Measurements from ENCODE around the gene STK17B. TPM values are rescaled to one million over a fixed set of nuclear protein-coding genes. Genes with fewer than 3 reads are reported as not detected.

The STK17B gene
- total RNA-seq, 2 experiments from 2014 or later: 329 to 403 TPM

DNA sequence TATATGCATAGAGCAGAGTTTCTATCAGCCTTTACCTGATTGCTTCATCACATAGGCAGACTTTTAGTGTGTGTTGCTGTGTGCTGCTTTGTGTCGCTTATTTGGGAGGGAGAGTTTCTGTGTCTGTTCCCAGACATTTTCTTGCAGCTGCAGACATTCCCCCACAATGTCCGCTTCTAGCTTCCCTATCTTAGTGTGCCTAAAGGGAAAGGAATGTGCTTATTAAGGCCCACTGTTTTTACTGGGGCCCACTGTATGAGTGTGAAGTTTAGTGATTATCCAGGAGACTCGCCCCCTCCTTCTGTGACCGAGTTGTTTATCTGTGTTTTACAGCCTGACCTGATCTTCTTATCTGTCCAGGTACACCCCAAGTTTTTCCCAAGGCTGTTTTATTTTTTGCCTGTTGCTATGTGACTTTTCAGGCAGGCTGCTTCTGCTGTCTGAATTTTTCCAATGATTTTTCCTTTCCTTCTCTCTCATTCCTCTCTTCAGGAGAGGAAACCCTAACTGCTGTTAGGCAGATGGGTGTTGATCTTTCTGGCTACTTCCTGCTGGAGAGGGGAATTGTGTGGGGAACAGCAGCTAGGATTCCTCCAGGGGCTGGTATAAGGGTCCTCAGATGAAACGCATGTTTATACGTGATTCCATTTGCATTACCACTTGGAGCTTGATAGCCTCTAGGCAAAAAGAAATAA lies 47.6 kb downstream of the STK17B start:
- Mint-ChIP-seq H3K36me3 (ENCODE audit: low read depth) (peaks cover 3% of the 10 kb centered on the region), H3K27ac (no peak overlapping the region), H3K4me1 (no peaks in the 10 kb centered on the region), H3K27me3 (no peaks in the 10 kb centered on the region), H3K9me3 (peaks cover 13% of the 10 kb centered on the region), H3K4me3 (no peak overlapping the region)
- no peak for DNase-seq
- POLR2A ChIA-PET: no interaction called here
- CTCF ChIA-PET: interaction anchor here (0.6 to 0.9 kb wide), 2 partner anchors 8 to 273 kb away, joined by 3 to 4 read pairs; no protein-coding TSS in a partner anchor

DNA sequence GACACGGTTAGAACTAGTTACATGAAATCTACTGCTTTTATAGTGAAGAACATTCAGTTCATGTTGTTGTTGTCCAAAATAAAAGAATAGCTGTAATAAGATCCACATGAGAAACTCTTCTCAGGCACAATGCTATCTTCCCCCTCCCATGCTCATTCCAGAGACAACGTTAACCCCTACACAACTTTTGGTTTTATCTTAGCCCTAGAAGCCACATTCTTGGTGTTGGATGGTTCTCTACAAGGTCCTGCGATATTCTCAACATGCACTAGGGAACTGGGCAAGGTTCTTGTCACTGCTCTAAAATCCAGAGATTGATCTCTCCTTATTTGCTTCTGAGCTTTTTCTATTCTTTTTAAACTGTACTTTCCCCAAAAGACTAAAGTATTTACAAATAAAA lies 51.5 kb downstream of the STK17B start:
- Mint-ChIP-seq H3K4me1 (no peaks in the 10 kb centered on the region), H3K27me3 (no peaks in the 10 kb centered on the region), H3K4me3 (no peak overlapping the region), H3K9me3 (peaks cover 4% of the 10 kb centered on the region), H3K36me3 (ENCODE audit: low read depth) (no peaks in the 10 kb centered on the region), H3K27ac (no peak overlapping the region)
- ChIA-PET CTCF (interaction anchor here (0.6 to 2.3 kb wide), 2 partner anchors 13 to 1031 kb away, joined by 5 to 9 read pairs; no protein-coding TSS in a partner anchor), POLR2A (no interaction called here)
- DNase-seq: no peak

DNA sequence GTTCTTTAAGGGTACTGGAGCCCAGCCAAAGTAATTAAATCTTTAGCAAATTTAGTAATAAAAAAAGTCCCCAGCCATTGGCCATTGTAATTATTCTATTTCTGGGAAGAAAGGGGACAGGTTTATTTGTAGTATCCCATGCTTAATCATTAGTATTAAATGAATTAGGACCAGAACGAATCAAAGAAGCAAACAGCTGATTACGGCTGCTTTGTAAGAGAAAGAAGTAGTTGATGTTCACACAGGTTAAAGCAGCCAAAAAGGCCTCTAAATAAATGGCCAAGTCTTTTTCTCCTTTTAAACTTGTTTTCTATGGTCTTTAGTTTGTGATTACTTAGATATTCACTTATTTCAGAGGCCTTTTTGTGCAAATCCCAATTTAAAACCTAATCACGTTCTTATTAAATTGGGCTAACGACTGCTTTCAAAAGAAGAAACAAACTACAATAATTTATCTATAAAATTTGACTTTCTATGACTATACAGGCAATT lies 54.1 kb downstream of the STK17B start:
- DNase-seq: no peak
- Mint-ChIP-seq H3K27me3 (no peaks in the 10 kb centered on the region), H3K9me3 (peaks cover 2% of the 10 kb centered on the region), H3K36me3 (ENCODE audit: low read depth) (no peaks in the 10 kb centered on the region), H3K4me3 (no peak overlapping the region), H3K4me1 (peaks cover 12% of the 10 kb centered on the region), H3K27ac (no peak overlapping the region)
- ChIA-PET CTCF (interaction anchor here (1.4 to 1.5 kb wide), 2 partner anchors 16 to 39 kb away, joined by 3 read pairs; no protein-coding TSS in a partner anchor), POLR2A (no interaction called here)

GRCh38 chr2:196113061-196113974 lies 58.1 kb downstream of the STK17B start:
- POLR2A ChIA-PET: interaction anchor here (0.6 kb wide), 1 partner anchor 45 kb away, joined by 3 read pairs; no protein-coding TSS in a partner anchor
- Mint-ChIP-seq H3K4me3 (no peak overlapping the region), H3K27me3 (no peaks in the 10 kb centered on the region), H3K4me1 (peaks cover 13% of the 10 kb centered on the region), H3K9me3 (no peaks in the 10 kb centered on the region), H3K36me3 (ENCODE audit: low read depth) (no peaks in the 10 kb centered on the region), H3K27ac (no peak overlapping the region)
- CTCF ChIA-PET: interaction anchor here (1.1 to 1.7 kb wide), 3 partner anchors 9 to 178 kb away, joined by 3 read pairs; no protein-coding TSS in a partner anchor
- no peak for DNase-seq

- CTCF ChIA-PET: interaction anchor here (0.6 to 1.7 kb wide), 3 partner anchors 34 to 937 kb away, joined by 3 read pairs; no protein-coding TSS in a partner anchor
- Mint-ChIP-seq H3K4me1 (peaks cover 13% of the 10 kb centered on the region), H3K9me3 (no peaks in the 10 kb centered on the region), H3K4me3 (no peak overlapping the region), H3K27ac (no peak overlapping the region), H3K36me3 (ENCODE audit: low read depth) (no peaks in the 10 kb centered on the region), H3K27me3 (no peaks in the 10 kb centered on the region)
- POLR2A ChIA-PET: interaction anchor here (0.6 kb wide), 1 partner anchor 46 kb away, joined by 3 read pairs; no protein-coding TSS in a partner anchor
- DNase-seq: no peak
Observed at GRCh38 chr2:196112418-196113034, 58.9 kb downstream of the STK17B start.

GRCh38 chr2:196108604-196109003 lies 62.8 kb downstream of the STK17B start:
- POLR2A ChIA-PET: no interaction called here
- no peak overlapping the region for H3K27ac Mint-ChIP-seq
- peaks cover 20% of the 10 kb centered on the region for H3K4me1 Mint-ChIP-seq
- peaks cover 3% of the 10 kb centered on the region for H3K9me3 Mint-ChIP-seq
- no peaks in the 10 kb centered on the region for H3K27me3 Mint-ChIP-seq
- H3K36me3 Mint-ChIP-seq (ENCODE audit: low read depth): no peaks in the 10 kb centered on the region
- CTCF ChIA-PET: interaction anchor here (0.5 kb wide), 1 partner anchor 42 kb away, joined by 3 read pairs; no protein-coding TSS in a partner anchor
- no peak overlapping the region for H3K4me3 Mint-ChIP-seq
- DNase-seq: no peak

- Mint-ChIP-seq H3K9me3 (peaks cover 3% of the 10 kb centered on the region), H3K4me1 (peaks cover 17% of the 10 kb centered on the region), H3K27ac (no peak overlapping the region), H3K4me3 (no peak overlapping the region), H3K36me3 (ENCODE audit: low read depth) (no peaks in the 10 kb centered on the region), H3K27me3 (no peaks in the 10 kb centered on the region)
- DNase-seq: no peak
- ChIA-PET CTCF (no interaction called here), POLR2A (no interaction called here)
Observed at GRCh38 chr2:196105951-196106350, 65.4 kb downstream of the STK17B start.

DNA sequence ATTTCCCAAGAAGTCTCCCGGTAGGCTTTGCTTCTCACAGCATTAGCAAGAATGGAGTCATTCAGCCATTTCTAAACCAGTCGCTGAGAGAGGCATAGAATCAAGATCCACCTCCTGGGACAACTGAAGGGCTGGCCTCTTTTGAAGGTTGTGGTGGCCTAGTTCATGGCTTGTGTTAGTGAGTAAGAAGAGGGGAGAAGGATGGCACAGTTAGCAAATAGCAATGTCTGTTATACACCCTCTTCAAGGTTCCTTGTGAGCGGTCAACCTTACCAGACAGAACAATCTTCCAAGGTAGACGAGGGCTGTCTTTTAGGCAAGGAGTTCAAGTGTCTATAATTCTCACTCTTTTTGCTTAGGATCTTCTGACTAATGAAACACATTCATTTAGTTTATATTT lies 67.3 kb downstream of the STK17B start:
- Mint-ChIP-seq H3K4me1 (peaks cover 18% of the 10 kb centered on the region), H3K36me3 (ENCODE audit: low read depth) (no peaks in the 10 kb centered on the region), H3K4me3 (no peak overlapping the region), H3K9me3 (peaks cover 3% of the 10 kb centered on the region), H3K27ac (no peak overlapping the region), H3K27me3 (no peaks in the 10 kb centered on the region)
- POLR2A ChIA-PET: no interaction called here
- no peak for DNase-seq
- CTCF ChIA-PET: no interaction called here

DNA sequence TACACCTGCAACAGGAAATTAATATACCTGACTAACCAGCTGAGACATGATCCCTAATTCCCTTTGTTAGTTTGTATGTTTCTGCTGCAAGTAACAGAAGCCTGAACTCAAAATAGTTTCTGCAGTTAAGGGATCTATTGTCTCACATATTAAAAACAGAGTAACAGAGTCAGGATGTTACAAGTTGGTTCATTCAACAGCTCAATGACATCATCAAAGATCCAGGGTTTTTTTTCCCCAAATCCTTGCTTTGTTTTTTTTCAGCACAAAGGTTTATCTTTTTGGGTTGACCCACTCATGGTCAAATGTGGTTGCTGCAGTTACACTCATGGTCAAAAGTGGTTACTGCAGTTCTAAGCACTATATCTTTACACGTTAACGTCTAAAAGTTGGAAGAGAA lies 67.8 kb downstream of the STK17B start:
- ChIA-PET POLR2A (no interaction called here), CTCF (no interaction called here)
- Mint-ChIP-seq H3K4me1 (peaks cover 18% of the 10 kb centered on the region), H3K4me3 (no peak overlapping the region), H3K27ac (no peak overlapping the region), H3K27me3 (no peaks in the 10 kb centered on the region), H3K36me3 (ENCODE audit: low read depth) (no peaks in the 10 kb centered on the region), H3K9me3 (peaks cover 3% of the 10 kb centered on the region)
- no peak for DNase-seq

- no peak for DNase-seq
- Mint-ChIP-seq H3K4me3 (no peak overlapping the region), H3K27ac (no peak overlapping the region), H3K36me3 (ENCODE audit: low read depth) (no peaks in the 10 kb centered on the region), H3K9me3 (peaks cover under 1% of the 10 kb centered on the region), H3K27me3 (no peaks in the 10 kb centered on the region), H3K4me1 (peaks cover 16% of the 10 kb centered on the region)
- ChIA-PET CTCF (interaction anchor here (0.5 to 1.3 kb wide), 4 partner anchors 11 to 141 kb away, joined by 3 to 4 read pairs (median 3); no protein-coding TSS in a partner anchor), POLR2A (no interaction called here)
Observed at GRCh38 chr2:196101325-196101991, 69.9 kb downstream of the STK17B start.

- H3K36me3 Mint-ChIP-seq (ENCODE audit: low read depth): peaks cover 2% of the 10 kb centered on the region
- no peak overlapping the region for H3K4me3 Mint-ChIP-seq
- H3K27me3 Mint-ChIP-seq: no peaks in the 10 kb centered on the region
- H3K27ac Mint-ChIP-seq: no peak overlapping the region
- ChIA-PET CTCF (no interaction called here), POLR2A (no interaction called here)
- peaks cover 9% of the 10 kb centered on the region for H3K4me1 Mint-ChIP-seq
- H3K9me3 Mint-ChIP-seq: peaks cover 4% of the 10 kb centered on the region
- no peak for DNase-seq
Observed at GRCh38 chr2:196099916-196100315, 71.5 kb downstream of the STK17B start.
